ENCODE measurements around the gene SURF4. TPM values are rescaled to one million over a fixed set of nuclear protein-coding genes. Genes with fewer than 3 reads are reported as not detected.

SURF4 gene
- total and polyA plus RNA-seq, 10 donors = 21.9 to 115 (median 90.0) TPM

DNA sequence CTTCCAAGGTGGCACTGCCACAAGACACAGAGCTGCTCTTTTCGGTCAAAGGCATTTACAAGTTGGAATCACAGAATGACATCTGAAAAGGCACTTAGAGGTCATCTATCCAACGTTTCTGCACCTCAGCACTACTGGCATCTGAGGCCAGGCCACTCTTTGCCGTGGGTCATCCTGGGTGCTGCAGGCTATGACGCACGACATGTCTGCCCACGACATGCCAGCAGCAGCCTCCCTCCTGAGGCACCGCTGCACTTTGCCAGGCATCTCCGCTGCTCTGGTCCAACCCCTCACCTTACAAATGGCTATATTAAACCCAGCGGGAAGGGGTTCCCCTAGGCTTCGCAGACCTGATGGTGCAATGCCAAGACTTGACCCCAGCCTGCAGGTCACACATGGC, 8.1 kb downstream of the SURF4 start:
- H3K4me3 ChIP-seq = no peak overlapping the region
- H3K9me3 ChIP-seq = no peaks in the 10 kb centered on the region
- peak overlapping the region in 1 of 8 donors; percentile 16 for H3K27ac ChIP-seq
- no peak for DNase-seq
- H3K27me3 ChIP-seq (replicated peaks in 1 of 7) = no peaks in the 10 kb centered on the region
- 87 to 94% (median 89%) methylated on average over 10 of the region's 10 CpGs for WGBS, 5 donors
- no peak for TF ChIP-seq CTCF (IDR thresholded peaks at IDR 0.05 in 8 of 11, conservative IDR thresholded peaks at IDR 0.05 in 3 of 11)
- peak in 1 of 3 donors; percentile 7 for TF ChIP-seq POLR2AphosphoS5 (IDR thresholded peaks at IDR 0.05)
- no peak for TF ChIP-seq POLR2A (IDR thresholded peaks at IDR 0.05)
- intact Hi-C loops (cut with DNase I; ENCODE audit: low total_unique reads) = no loop called here
- H3K36me3 ChIP-seq = peaks cover 0 to 99% (median 50%) of the 10 kb centered on the region in 6 donors
- H3K4me1 ChIP-seq = peaks cover 42 to 75% (median 58%) of the 10 kb centered on the region in 6 donors

GRCh38 chr9:133367221-133367620, 8.6 kb downstream of the SURF4 start:
- H3K9me3 ChIP-seq = no peaks in the 10 kb centered on the region
- H3K4me1 ChIP-seq = peaks cover 37 to 69% (median 54%) of the 10 kb centered on the region in 6 donors
- H3K36me3 ChIP-seq = peaks cover 0 to 99% (median 54%) of the 10 kb centered on the region in 6 donors
- no peak for DNase-seq
- no peak overlapping the region for H3K4me3 ChIP-seq
- no peak for TF ChIP-seq POLR2AphosphoS5 (IDR thresholded peaks at IDR 0.05)
- no peak for TF ChIP-seq CTCF (IDR thresholded peaks at IDR 0.05 in 8 of 11, conservative IDR thresholded peaks at IDR 0.05 in 3 of 11)
- TF ChIP-seq POLR2A (IDR thresholded peaks at IDR 0.05) = no peak
- 89 to 95% (median 93%) methylated on average over 22 of the region's 22 CpGs for WGBS, 5 donors
- intact Hi-C loops (cut with DNase I; ENCODE audit: low total_unique reads) = no loop called here
- H3K27me3 ChIP-seq (replicated peaks in 1 of 7) = no peaks in the 10 kb centered on the region
- H3K27ac ChIP-seq = no peak overlapping the region

GRCh38 chr9:133366435-133366834, 9.4 kb downstream of the SURF4 start:
- H3K4me1 ChIP-seq = peaks cover 29 to 62% (median 48%) of the 10 kb centered on the region in 6 donors
- no peaks in the 10 kb centered on the region for H3K9me3 ChIP-seq
- H3K36me3 ChIP-seq = peaks cover 0 to 99% (median 61%) of the 10 kb centered on the region in 6 donors
- H3K4me3 ChIP-seq = no peak overlapping the region
- intact Hi-C loops (cut with DNase I; ENCODE audit: low total_unique reads) = no loop called here
- 94 to 98% (median 97%) methylated on average over 11 of the region's 11 CpGs for WGBS, 5 donors
- H3K27ac ChIP-seq = no peak overlapping the region
- TF ChIP-seq POLR2A (IDR thresholded peaks at IDR 0.05) (no peak), CTCF (IDR thresholded peaks at IDR 0.05 in 8 of 11, conservative IDR thresholded peaks at IDR 0.05 in 3 of 11) (no peak), POLR2AphosphoS5 (IDR thresholded peaks at IDR 0.05) (no peak)
- no peaks in the 10 kb centered on the region for H3K27me3 ChIP-seq (replicated peaks in 1 of 7)
- no peak for DNase-seq

DNA sequence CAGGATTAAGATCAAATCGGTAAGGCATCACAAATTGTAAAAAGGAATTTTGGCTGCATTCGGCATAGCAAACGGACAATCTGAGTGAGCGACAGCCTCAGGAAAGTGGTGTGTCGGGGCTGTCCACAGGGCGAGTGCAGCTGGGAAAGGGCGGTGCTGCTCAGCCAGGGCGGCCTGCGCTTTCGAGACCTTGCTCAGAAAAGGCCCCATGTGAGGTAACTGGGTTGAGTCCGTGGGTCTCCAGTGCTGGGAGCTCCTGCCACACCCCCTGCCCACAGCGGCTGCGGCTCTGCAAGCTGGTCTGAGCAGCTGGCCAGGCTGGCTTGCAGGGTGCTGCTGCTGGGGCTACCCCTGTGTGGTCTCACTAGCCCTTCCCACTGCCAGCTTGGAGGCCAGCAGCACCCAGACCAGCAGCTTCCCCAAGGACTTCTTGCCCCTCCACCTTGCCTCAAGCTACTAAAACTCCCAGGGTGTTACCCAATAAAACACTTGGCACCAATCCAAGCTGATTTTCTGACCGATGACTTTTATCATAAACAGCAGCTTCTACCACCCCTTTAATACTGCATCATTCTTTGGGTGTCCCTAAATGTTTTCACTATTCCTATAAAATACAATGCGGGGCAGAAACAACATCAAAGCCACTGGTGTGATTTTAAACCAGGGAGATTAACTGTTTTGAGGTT, 13.4 kb downstream of the SURF4 start:
- intact Hi-C loops (cut with DNase I; ENCODE audit: low total_unique reads) = no loop called here
- Histone ChIP-seq H3K4me3 (no peak overlapping the region), H3K36me3 (peaks cover 0 to 98% (median 80%) of the 10 kb centered on the region in 6 donors), H3K4me1 (peaks cover 2 to 62% (median 32%) of the 10 kb centered on the region in 6 donors), H3K9me3 (no peaks in the 10 kb centered on the region), H3K27ac (no peak overlapping the region), H3K27me3 (replicated peaks in 1 of 7) (no peaks in the 10 kb centered on the region)
- DNase-seq = no peak
- 89 to 94% (median 91%) methylated on average over 12 to 15 of the region's 15 CpGs for WGBS, 5 donors
- TF ChIP-seq POLR2A (IDR thresholded peaks at IDR 0.05) (no peak), POLR2AphosphoS5 (IDR thresholded peaks at IDR 0.05) (peak; percentile 33 to 71 (median 50))
